Gastrocnemius medialis (tissue), 4 donors: ENCODE measurements around the gene KRTAP19-5. TPM values are rescaled to one million over a fixed set of nuclear protein-coding genes. Genes with fewer than 3 reads are reported as not detected.

ENCODE experiments used
- ATAC-seq, 2 donors: fragments of 150-250 bp; one replicate each; pipeline ENCODE4 v1.9.1; 2016
- DNase-seq, 2 donors: peaks; one replicate each; pipeline ENCODE4 v3.0.0-alpha.2; 2019
- H3K27ac ChIP-seq, 4 donors: fragments of 200-600 bp; sonication (generic); 1 replicate in 1 of 4; 2 replicates in 3 of 4; pipeline ENCODE4 v1.5.1; 2016 to 2018; ENCODE audit warnings: mild to moderate bottlenecking in 2 of 4, moderate library complexity in 1 of 4
- H3K27me3 ChIP-seq, 3 donors: fragments of 200-600 bp; sonication (generic) in 2 of 3; 1 replicate in 1 of 3; 2 replicates in 2 of 3; pipeline versions ENCODE4 v1.5.1 to v1.6.0; 2016 to 2019; ENCODE audit warnings: mild to moderate bottlenecking in 1 of 3, moderate library complexity in 1 of 3
- H3K36me3 ChIP-seq, 2 donors: fragments of 200-600 bp; sonication (generic) in 1 of 2; one replicate each; pipeline ENCODE4 v1.5.1; 2017 to 2018
- H3K4me1 ChIP-seq, 2 donors: fragments of 200-600 bp; sonication (generic) in 1 of 2; one replicate each; pipeline ENCODE4 v1.5.1; 2016 to 2017; ENCODE audit warnings: mild to moderate bottlenecking in 2 of 2
- H3K4me3 ChIP-seq, 4 donors: fragments of 200-600 bp; sonication (generic) in 3 of 4; 1 replicate in 1 of 4; 2 replicates in 3 of 4; pipeline ENCODE4 v1.5.1; 2016 to 2019; ENCODE audit warnings: mild to moderate bottlenecking in 2 of 4
- H3K9me3 ChIP-seq, 3 donors: fragments of 200-600 bp; sonication (generic) in 2 of 3; 1 replicate in 1 of 3; 2 replicates in 2 of 3; pipeline ENCODE4 v1.5.1; 2016 to 2019
- POLR2A ChIP-seq, 2 donors: fragments of 450-650 bp; IDR thresholded peaks; one replicate each; pipeline ENCODE4 v1.6.1; 2017; ENCODE audit warnings: antibody characterized with exemption in 2 of 2, mild to moderate bottlenecking in 2 of 2, moderate library complexity in 2 of 2
- in situ Hi-C, 4 donors: fragments of 200-750 bp; cut with MboI; loops; one replicate each; pipeline versions ENCODE4 v1.15.0 to v1.8.0; 2017; ENCODE audit warnings: low sequenced_read_pairs in 4 of 4
- intact Hi-C: fragments of 100-400 bp; cut with DNase I; formaldehyde crosslinking; loops from one replicate; pipeline ENCODE4 v1.15.1; 2023; ENCODE audit warnings: low total_unique reads
- total RNA-seq, 4 donors: library from RNA; depleted of rRNA; stranded (reverse); fragments of >200 nt; gene quantifications; one replicate each; pipeline versions ENCODE4 v1.1.0 to v1.2.3, GENCODE V29; 2016
- TF ChIP-seq, protein P1 (sequence below), 5 experiments: fragments of 450-650 bp in 3 of 5; fragments of 200-600 bp in 2 of 5; sonication (generic) in 2 of 5; IDR thresholded peaks in 4 of 5; conservative IDR thresholded peaks in 1 of 5; 1 replicate in 4 of 5; 2 replicates in 1 of 5; pipeline ENCODE4 v1.5.1; 2016 to 2019; ENCODE audit warnings: antibody characterized with exemption in 5 of 5, mild to moderate bottlenecking in 3 of 5, moderate library complexity in 3 of 5

Gene KRTAP19-5
- total RNA-seq, 4 donors from 2014 or later = not detected

DNA sequence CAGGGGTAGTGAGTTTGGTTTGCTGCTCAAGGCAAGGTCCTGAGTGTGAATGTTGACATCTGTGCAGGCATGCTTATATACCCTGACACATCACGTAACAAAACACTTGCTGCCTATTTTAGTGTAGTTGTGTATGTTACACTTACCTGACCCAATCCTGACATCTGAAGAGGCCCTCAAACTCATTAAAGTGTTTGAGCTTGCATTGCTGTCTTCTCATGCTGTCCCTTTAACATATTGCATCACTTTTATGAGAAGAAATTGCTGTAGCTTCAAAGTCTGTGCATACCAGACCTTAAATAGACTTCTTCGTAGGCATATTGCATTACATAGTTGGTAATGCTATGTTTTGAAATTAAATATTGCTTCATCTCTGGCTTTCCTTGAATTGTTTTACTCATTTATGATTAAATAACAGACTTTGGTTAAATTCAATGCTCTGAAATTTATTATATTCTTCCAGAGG, 9.9 kb downstream of the KRTAP19-5 start, which contains the start of gene KRTAP19-3:
Gene KRTAP19-3 (minus strand): TSS at position 51 of the 466 bp plus-strand sequence. CDS start 56 bp downstream, outside the sequence.
- no peak for DNase-seq
- Histone ChIP-seq H3K4me1 (no peaks in the 10 kb centered on the region), H3K9me3 (no peaks in the 10 kb centered on the region), H3K27me3 (no peaks in the 10 kb centered on the region), H3K4me3 (no peak within 1 kb of the TSS), H3K36me3 (no peaks in the 10 kb centered on the region), H3K27ac (no peak within 1 kb of the TSS)
- no peak for TF ChIP-seq POLR2A (IDR thresholded peaks at IDR 0.05)
- TF ChIP-seq, protein P1, sequence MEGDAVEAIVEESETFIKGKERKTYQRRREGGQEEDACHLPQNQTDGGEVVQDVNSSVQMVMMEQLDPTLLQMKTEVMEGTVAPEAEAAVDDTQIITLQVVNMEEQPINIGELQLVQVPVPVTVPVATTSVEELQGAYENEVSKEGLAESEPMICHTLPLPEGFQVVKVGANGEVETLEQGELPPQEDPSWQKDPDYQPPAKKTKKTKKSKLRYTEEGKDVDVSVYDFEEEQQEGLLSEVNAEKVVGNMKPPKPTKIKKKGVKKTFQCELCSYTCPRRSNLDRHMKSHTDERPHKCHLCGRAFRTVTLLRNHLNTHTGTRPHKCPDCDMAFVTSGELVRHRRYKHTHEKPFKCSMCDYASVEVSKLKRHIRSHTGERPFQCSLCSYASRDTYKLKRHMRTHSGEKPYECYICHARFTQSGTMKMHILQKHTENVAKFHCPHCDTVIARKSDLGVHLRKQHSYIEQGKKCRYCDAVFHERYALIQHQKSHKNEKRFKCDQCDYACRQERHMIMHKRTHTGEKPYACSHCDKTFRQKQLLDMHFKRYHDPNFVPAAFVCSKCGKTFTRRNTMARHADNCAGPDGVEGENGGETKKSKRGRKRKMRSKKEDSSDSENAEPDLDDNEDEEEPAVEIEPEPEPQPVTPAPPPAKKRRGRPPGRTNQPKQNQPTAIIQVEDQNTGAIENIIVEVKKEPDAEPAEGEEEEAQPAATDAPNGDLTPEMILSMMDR (IDR thresholded peaks at IDR 0.05 in 4 of 5, conservative IDR thresholded peaks at IDR 0.05 in 1 of 5) = no peak
- in situ Hi-C loops = no loop called here
- intact Hi-C loops = no loop called here
- peak in 1 of 2 donors; percentile 69 for ATAC-seq

DNA sequence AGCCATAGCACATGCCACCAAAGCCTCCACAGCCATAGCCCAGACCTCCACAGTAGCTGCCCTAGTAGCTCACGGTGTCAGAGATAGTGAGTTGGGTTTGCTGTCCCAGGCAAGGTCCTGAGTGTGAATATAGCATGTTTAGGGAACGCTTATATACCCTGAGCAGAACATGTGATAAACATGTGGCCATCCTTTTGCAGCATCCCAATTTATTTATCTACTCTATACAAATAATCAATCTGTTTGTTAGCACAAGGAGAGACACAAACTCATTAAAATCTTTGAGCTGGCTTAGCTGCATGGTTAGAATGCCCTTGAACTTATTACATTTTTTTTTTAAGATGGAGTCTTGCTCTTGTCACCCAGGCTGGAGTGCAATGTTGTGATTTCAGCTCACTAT, 14.6 kb downstream of the KRTAP19-5 start, which contains the start of gene KRTAP19-2:
Gene KRTAP19-2 (minus strand): TSS at position 101 of the 400 bp plus-strand sequence. CDS start 88 bp downstream, at position 13.
- no peak for DNase-seq
- H3K36me3 ChIP-seq = no peaks in the 10 kb centered on the region
- H3K9me3 ChIP-seq = no peaks in the 10 kb centered on the region
- H3K4me1 ChIP-seq = no peaks in the 10 kb centered on the region
- intact Hi-C loops (no loop called here), in situ Hi-C loops (no loop called here)
- H3K27ac ChIP-seq = no peak within 1 kb of the TSS
- no peak for ATAC-seq
- no peak for TF ChIP-seq POLR2A (IDR thresholded peaks at IDR 0.05)
- TF ChIP-seq, protein P1 (IDR thresholded peaks at IDR 0.05 in 4 of 5, conservative IDR thresholded peaks at IDR 0.05 in 1 of 5) = no peak
- H3K4me3 ChIP-seq = no peak within 1 kb of the TSS
- no peaks in the 10 kb centered on the region for H3K27me3 ChIP-seq

DNA sequence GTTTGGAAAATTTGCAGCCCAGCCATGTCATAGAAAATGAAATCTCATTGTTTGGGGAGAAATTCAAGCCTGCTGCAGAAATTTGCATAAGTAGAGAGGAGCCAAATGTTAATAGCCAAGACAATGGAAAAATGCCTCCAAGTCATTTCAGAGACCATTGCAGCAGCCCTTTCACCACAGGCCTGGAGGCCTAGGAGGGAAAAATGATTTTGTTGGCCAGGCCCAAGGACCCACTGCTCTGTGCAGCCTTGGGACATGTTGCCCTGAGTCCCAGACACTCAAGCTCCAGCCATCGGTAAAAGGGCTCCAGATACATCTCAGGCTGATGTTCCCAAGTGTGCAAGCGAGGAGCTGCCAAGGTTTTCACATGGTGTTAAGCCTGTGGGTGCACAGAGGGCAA, 15.8 kb downstream of the KRTAP19-5 start:
- H3K27me3 ChIP-seq = no peaks in the 10 kb centered on the region
- H3K4me3 ChIP-seq = no peak overlapping the region
- H3K9me3 ChIP-seq = no peaks in the 10 kb centered on the region
- in situ Hi-C loops (no loop called here), intact Hi-C loops (no loop called here)
- H3K27ac ChIP-seq = no peak overlapping the region
- H3K36me3 ChIP-seq = no peaks in the 10 kb centered on the region
- no peaks in the 10 kb centered on the region for H3K4me1 ChIP-seq
- TF ChIP-seq, protein P1 (IDR thresholded peaks at IDR 0.05 in 4 of 5, conservative IDR thresholded peaks at IDR 0.05 in 1 of 5) = no peak
- no peak for TF ChIP-seq POLR2A (IDR thresholded peaks at IDR 0.05)
- DNase-seq (no peak), ATAC-seq (no peak)

DNA sequence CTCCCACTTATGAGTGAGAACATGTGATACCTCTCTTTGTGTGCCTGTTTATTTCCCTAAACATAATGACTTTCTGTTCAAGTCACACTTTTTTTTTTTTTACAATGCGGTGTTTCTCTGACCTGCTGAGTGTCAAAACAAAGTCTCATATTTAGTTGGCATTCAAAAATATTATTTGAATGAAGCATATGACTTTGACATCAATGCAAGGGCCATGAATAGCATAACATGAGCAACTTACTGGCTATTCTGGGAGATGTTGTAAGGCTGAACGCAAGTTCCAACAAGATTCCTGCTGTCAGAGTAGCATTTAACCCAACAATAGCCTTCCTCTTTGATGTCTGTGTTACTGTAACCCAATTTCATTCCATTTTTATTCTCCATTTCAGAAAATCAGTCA, 19.8 kb downstream of the KRTAP19-5 start:
- Histone ChIP-seq H3K27ac (peak overlapping the region in 2 of 4 donors; percentile 22 to 33), H3K9me3 (no peaks in the 10 kb centered on the region), H3K4me3 (no peak overlapping the region), H3K4me1 (no peaks in the 10 kb centered on the region), H3K36me3 (no peaks in the 10 kb centered on the region), H3K27me3 (no peaks in the 10 kb centered on the region)
- intact Hi-C loops = no loop called here
- DNase-seq = no peak
- TF ChIP-seq, protein P1 (IDR thresholded peaks at IDR 0.05 in 4 of 5, conservative IDR thresholded peaks at IDR 0.05 in 1 of 5) = no peak
- no peak for TF ChIP-seq POLR2A (IDR thresholded peaks at IDR 0.05)
- peak in 1 of 2 donors; percentile 65 for ATAC-seq
- in situ Hi-C loops = no loop called here

DNA sequence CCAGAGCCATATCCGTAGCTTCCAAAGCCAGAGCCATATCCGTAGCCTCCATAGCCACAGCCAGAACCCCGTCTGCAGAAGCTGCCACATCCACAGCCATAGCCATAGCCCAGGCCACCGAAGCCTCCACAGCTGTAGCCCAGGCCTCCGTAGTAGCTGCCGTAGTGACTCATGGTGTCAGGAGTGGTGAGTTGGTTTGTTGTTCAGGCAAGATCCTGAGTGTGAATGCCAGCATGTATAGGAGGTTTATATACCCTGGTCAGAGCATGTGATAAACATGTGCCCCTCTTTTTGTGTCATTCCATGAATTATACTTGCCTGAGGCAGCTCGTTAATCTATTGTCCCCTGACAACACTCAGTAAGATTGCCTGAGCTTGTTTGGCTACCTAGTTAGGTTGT, 21.8 kb downstream of the KRTAP19-5 start, which contains the start of gene KRTAP19-1:
Gene KRTAP19-1 (minus strand): TSS at position 223 of the 400 bp plus-strand sequence. CDS start 50 bp downstream, at position 173.
- no peaks in the 10 kb centered on the region for H3K36me3 ChIP-seq
- in situ Hi-C loops (no loop called here), intact Hi-C loops (no loop called here)
- no peaks in the 10 kb centered on the region for H3K27me3 ChIP-seq
- no peak for TF ChIP-seq POLR2A (IDR thresholded peaks at IDR 0.05)
- TF ChIP-seq, protein P1 (IDR thresholded peaks at IDR 0.05 in 4 of 5, conservative IDR thresholded peaks at IDR 0.05 in 1 of 5) = no peak
- H3K9me3 ChIP-seq = no peaks in the 10 kb centered on the region
- H3K4me1 ChIP-seq = no peaks in the 10 kb centered on the region
- peak within 1 kb of the TSS in 2 of 4 donors; percentile 47 for H3K27ac ChIP-seq
- DNase-seq = no peak
- ATAC-seq = no peak
- no peak within 1 kb of the TSS for H3K4me3 ChIP-seq
